Neural cell (in vitro differentiated cells): ENCODE measurements around the gene ARHGAP45. TPM values are rescaled to one million over a fixed set of nuclear protein-coding genes. Genes with fewer than 3 reads are reported as not detected.

Source experiments
- H2AFZ ChIP-seq: fragments of 200-600, 300-800 bp; sonication (generic), shearing (Covaris generic); 2 replicates; pipeline ENCODE4 v1.6.0; 2014; ENCODE audit warnings: low read depth, mild to moderate bottlenecking, antibody characterized with exemption, low read length, moderate library complexity
- H3F3A ChIP-seq: fragments of 200-600 bp; shearing (Covaris generic); 2 replicates; pipeline ENCODE4 v1.6.1; 2016; ENCODE audit warnings: mild to moderate bottlenecking, moderate library complexity, mixed read lengths, antibody characterized with exemption, low read length; ENCODE audit not compliant: insufficient read depth, poor library complexity, severe bottlenecking
- H3K27ac ChIP-seq: fragments of 200-600, 300-800 bp; sonication (generic), shearing (Covaris generic); 2 replicates; pipeline ENCODE4 v1.5.1; 2014; ENCODE audit warnings: mild to moderate bottlenecking, low read length, moderate library complexity
- H3K27me3 ChIP-seq: fragments of 300-800, 200-600 bp; sonication (generic), shearing (Covaris generic); 2 replicates; pipeline ENCODE4 v1.6.0; 2014; ENCODE audit warnings: mild to moderate bottlenecking, low read depth, low read length, moderate library complexity; ENCODE audit not compliant: insufficient read depth
- H3K36me3 ChIP-seq: fragments of 300-800, 200-600 bp; sonication (generic), shearing (Covaris generic); 2 replicates; pipeline ENCODE4 v1.5.1; 2014; ENCODE audit warnings: mild to moderate bottlenecking, antibody characterized with exemption, low read length, moderate library complexity; ENCODE audit not compliant: insufficient read depth
- H3K4me2 ChIP-seq: fragments of 300-800, 200-600 bp; sonication (generic), shearing (Covaris generic); 2 replicates; pipeline ENCODE4 v1.6.0; 2014; ENCODE audit warnings: mild to moderate bottlenecking, low read length
- H3K4me3 ChIP-seq: fragments of 300-800, 200-600 bp; sonication (generic), shearing (Covaris generic); 2 replicates; pipeline ENCODE4 v1.5.1; 2014; ENCODE audit warnings: mild to moderate bottlenecking, low read length, moderate library complexity
- H3K79me2 ChIP-seq: fragments of 200-600 bp; shearing (Covaris generic); replicated peaks from 2 replicates; pipeline ENCODE4 v1.6.0; 2014; ENCODE audit warnings: mild to moderate bottlenecking, low read length, moderate library complexity; ENCODE audit not compliant: insufficient read depth
- H3K9ac ChIP-seq: fragments of 300-800, 200-600 bp; sonication (generic), shearing (Covaris generic); 2 replicates; pipeline ENCODE4 v1.6.1; 2016; ENCODE audit warnings: mild to moderate bottlenecking, low read length, mixed read lengths
- H3K9me2 ChIP-seq: fragments of 200-600 bp; shearing (Covaris generic); 2 replicates; pipeline ENCODE4 v1.6.1; 2016; ENCODE audit warnings: mild to moderate bottlenecking, low read length, mixed read lengths; ENCODE audit not compliant: insufficient read depth
- H3K9me3 ChIP-seq: fragments of 200-600, 300-800 bp; sonication (generic), shearing (Covaris generic); 2 replicates; pipeline ENCODE4 v1.6.1; 2016; ENCODE audit warnings: mild to moderate bottlenecking, mixed run types, low read length, moderate library complexity, mixed read lengths
- H4K20me1 ChIP-seq: fragments of 200-600 bp; shearing (Covaris generic); 2 replicates; pipeline ENCODE4 v1.6.1; 2016; ENCODE audit warnings: mild to moderate bottlenecking, mixed run types; ENCODE audit not compliant: insufficient read depth
- CTCF ChIP-seq: fragments of 450-650 bp; IDR thresholded peaks from 2 replicates; pipeline ENCODE4 v1.5.1; 2014; ENCODE audit warnings: antibody characterized with exemption, mild to moderate bottlenecking, moderate library complexity; ENCODE audit not compliant: poor library complexity, severe bottlenecking
- EP300 ChIP-seq: fragments of 450-650 bp; conservative IDR thresholded peaks from 2 replicates; pipeline ENCODE4 v1.6.1; 2014; ENCODE audit warnings: antibody characterized with exemption, mild to moderate bottlenecking, moderate library complexity; ENCODE audit not compliant: poor library complexity, severe bottlenecking
- EZH2 ChIP-seq: fragments of 200-600, 300-800 bp; shearing (Covaris generic), sonication (generic); IDR thresholded peaks from 2 replicates; pipeline ENCODE4 v1.6.1; 2014; ENCODE audit warnings: antibody characterized with exemption, low read length, borderline replicate concordance, mild to moderate bottlenecking; ENCODE audit not compliant: insufficient read depth, poor library complexity, severe bottlenecking
- MXI1 ChIP-seq: fragments of 450-650 bp; conservative IDR thresholded peaks from 2 replicates; pipeline ENCODE4 v1.6.1; 2014; ENCODE audit warnings: antibody characterized with exemption, mild to moderate bottlenecking; ENCODE audit not compliant: poor library complexity, severe bottlenecking
- POLR2AphosphoS5 ChIP-seq: IDR thresholded peaks from 2 replicates; pipeline ENCODE4 v1.6.1; 2012
- RAD21 ChIP-seq: fragments of 450-650 bp; conservative IDR thresholded peaks from 2 replicates; pipeline ENCODE4 v1.6.1; 2014; ENCODE audit warnings: antibody characterized with exemption, mild to moderate bottlenecking, moderate library complexity
- REST ChIP-seq: IDR thresholded peaks from 2 replicates; pipeline ENCODE4 v1.6.1; 2012; ENCODE audit warnings: borderline replicate concordance
- SMC3 ChIP-seq: fragments of 450-650 bp; conservative IDR thresholded peaks from 2 replicates; pipeline ENCODE4 v1.6.1; 2014; ENCODE audit warnings: antibody characterized with exemption, mild to moderate bottlenecking, moderate library complexity; ENCODE audit not compliant: poor library complexity
- TAF1 ChIP-seq: IDR thresholded peaks from 2 replicates; pipeline ENCODE4 v1.6.1; 2012; ENCODE audit warnings: low read depth
- polyA plus RNA-seq: library from polyadenylated mRNA; depleted of rRNA; stranded (reverse); fragments of >200 nt; gene quantifications from 2 replicates; pipeline ENCODE4 v1.2.3, GENCODE V29; 2014

Gene ARHGAP45
- polyA plus RNA-seq, 1 donor from 2014 or later, result 3.3 TPM

DNA sequence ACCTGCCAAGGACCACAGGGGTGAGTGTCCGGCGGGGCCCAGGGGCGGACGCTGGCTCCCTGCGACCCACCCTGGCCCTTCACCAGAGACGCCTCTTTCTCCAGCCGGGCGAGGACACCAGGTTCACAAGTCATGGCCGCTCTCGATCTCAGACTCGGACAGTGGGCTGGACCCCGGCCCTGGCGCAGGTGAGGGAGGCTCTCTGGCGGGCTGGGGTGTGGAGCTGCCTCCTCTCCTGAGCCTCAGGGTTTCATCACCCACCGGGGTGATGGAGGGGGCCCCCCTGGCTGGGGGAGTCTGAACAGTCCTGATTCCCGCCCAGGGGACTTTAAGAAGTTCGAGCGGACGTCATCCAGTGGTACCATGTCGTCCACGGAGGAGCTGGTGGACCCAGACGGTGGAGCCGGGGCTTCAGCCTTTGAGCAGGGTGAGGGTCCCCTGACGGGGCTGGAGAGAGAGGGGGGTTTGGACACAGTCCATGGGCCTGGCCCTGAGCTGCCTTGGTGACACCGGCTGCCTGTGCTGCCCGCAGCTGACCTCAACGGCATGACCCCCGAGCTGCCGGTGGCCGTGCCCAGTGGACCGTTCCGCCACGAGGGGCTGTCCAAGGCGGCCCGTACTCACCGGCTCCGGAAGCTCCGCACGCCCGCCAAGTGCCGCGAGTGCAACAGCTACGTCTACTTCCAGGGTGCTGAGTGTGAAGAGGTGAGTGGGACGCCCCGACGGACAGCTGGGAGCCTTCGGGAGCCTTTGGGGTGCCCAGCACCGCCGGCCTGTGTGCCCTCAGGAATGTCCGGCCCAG is 13.6 kb downstream of the ARHGAP45 start:
- Histone ChIP-seq H2AFZ (no peak overlapping the region), H3F3A (no peaks in the 10 kb centered on the region), H3K36me3 (no peaks in the 10 kb centered on the region), H3K9me2 (no peaks in the 10 kb centered on the region), H4K20me1 (no peaks in the 10 kb centered on the region), H3K9ac (no peak overlapping the region), H3K9me3 (no peaks in the 10 kb centered on the region), H3K4me3 (no peak overlapping the region), H3K4me2 (no peak overlapping the region), H3K27ac (no peak overlapping the region), H3K79me2 (no peaks in the 10 kb centered on the region), H3K27me3 (no peaks in the 10 kb centered on the region)
- no peak for TF ChIP-seq REST

- H3K9me3 ChIP-seq, result no peaks in the 10 kb centered on the region
- no peak overlapping the region for H3K9ac ChIP-seq
- H3K4me2 ChIP-seq, result no peak overlapping the region
- no peak overlapping the region for H3K27ac ChIP-seq
- TF ChIP-seq RAD21 (no peak), EP300 (no peak), MXI1 (no peak), POLR2AphosphoS5 (no peak), TAF1 (no peak), REST (no peak), EZH2 (no peak), SMC3 (no peak), CTCF (no peak)
- no peaks in the 10 kb centered on the region for H3K79me2 ChIP-seq
- no peaks in the 10 kb centered on the region for H3K27me3 ChIP-seq
- no peaks in the 10 kb centered on the region for H3K36me3 ChIP-seq
- no peak overlapping the region for H2AFZ ChIP-seq
- no peaks in the 10 kb centered on the region for H3F3A ChIP-seq
- no peaks in the 10 kb centered on the region for H3K9me2 ChIP-seq
- H3K4me3 ChIP-seq, result no peak overlapping the region
- no peaks in the 10 kb centered on the region for H4K20me1 ChIP-seq
These were observed 14.6 kb downstream of the ARHGAP45 start for GRCh38 chr19:1081301-1082164.
